DND-41 (cell line): ENCODE measurements around the gene RASA2.

ENCODE experiments used
- CTCF ChIP-seq: IDR thresholded peaks from 2 replicates; pipeline ENCODE4 v1.5.1; 2012; ENCODE audit warnings: borderline replicate concordance, low read length, moderate library complexity, mild to moderate bottlenecking; ENCODE audit not compliant: poor library complexity, severe bottlenecking; ENCODE audit errors: extremely low read depth
- EZH2 ChIP-seq: IDR thresholded peaks from 3 replicates; pipeline ENCODE4 v1.6.1; 2012; ENCODE audit warnings: borderline replicate concordance, low read depth, mild to moderate bottlenecking, moderate library complexity, low read length, inconsistent platforms; ENCODE audit not compliant: severe bottlenecking

GRCh38 chr3:141446737-141447136, 40.1 kb upstream of the RASA2 start:
- TF ChIP-seq EZH2 (no peak), CTCF (no peak)
